H1 (cell line): ENCODE data around the gene AKT1. TPM values are rescaled to one million over a fixed set of nuclear protein-coding genes. Genes with fewer than 3 reads are reported as not detected.
A peak's percentile ranks its signal among the peaks of the same experiment; 100 is the strongest.

Experiments
- CTCF ChIA-PET: fragments of 300-600 bp; sonication (Branson Sonifier 250); formaldehyde crosslinking; loops from one replicate; lab custom pipeline; 2021; ENCODE audit not compliant: partially characterized antibody; lab: Charles Lee
- POLR2A ChIA-PET: fragments of 300-600 bp; sonication (Branson Sonifier 250); formaldehyde crosslinking; loops from one replicate; lab custom pipeline; 2021; ENCODE audit warnings: inconsistent platforms; ENCODE audit not compliant: partially characterized antibody; lab: Charles Lee
- DNase-seq, 2 experiments: peaks; one replicate each; pipeline versions ENCODE4 v3.0.0 to v3.0.0-alpha.2; 2010 to 2022; ENCODE audit warnings: low spot score in 2 of 2, low read depth in 1 of 2, mixed read lengths in 1 of 2
- FAIRE-seq: peaks from 2 replicates; lab custom pipeline; 2011; peaks lifted over from hg19 to GRCh38; lab: Jason Lieb, UNC
- H2AFZ ChIP-seq: 2 replicates; pipeline ENCODE4 v1.8.1; 2012; ENCODE audit warnings: low read length, inconsistent platforms
- H2AK5ac ChIP-seq: 2 replicates; pipeline ENCODE4 v1.6.1; 2013; ENCODE audit warnings: low read depth, low read length
- H2BK120ac ChIP-seq: replicated peaks from 2 replicates; pipeline ENCODE3; 2013; ENCODE audit warnings: low read depth, low read length, inconsistent platforms
- H2BK12ac ChIP-seq: 2 replicates; pipeline ENCODE4 v1.6.1; 2013; ENCODE audit warnings: low read depth, low read length
- H2BK15ac ChIP-seq: 2 replicates; pipeline ENCODE4 v1.6.1; 2013; ENCODE audit warnings: low read length
- H2BK20ac ChIP-seq: 2 replicates; pipeline ENCODE4 v1.6.1; 2013; ENCODE audit warnings: low read length
- H2BK5ac ChIP-seq: 2 replicates; pipeline ENCODE4 v1.6.1; 2013; ENCODE audit warnings: low read depth, low read length
- H3K14ac ChIP-seq: 2 replicates; pipeline ENCODE4 v1.6.1; 2013; ENCODE audit warnings: inconsistent platforms; ENCODE audit not compliant: insufficient read length
- H3K18ac ChIP-seq: 2 replicates; pipeline ENCODE4 v1.6.1; 2013; ENCODE audit warnings: low read length; ENCODE audit errors: extremely low read depth
- H3K23ac ChIP-seq: 2 replicates; pipeline ENCODE4 v1.6.1; 2013; ENCODE audit warnings: inconsistent platforms; ENCODE audit not compliant: insufficient read length
- H3K23me2 ChIP-seq: 2 replicates; pipeline ENCODE4 v1.6.1; 2013; ENCODE audit warnings: low read depth, low read length
- H3K27ac ChIP-seq: 2 replicates; pipeline ENCODE4 v1.6.1; 2011; ENCODE audit warnings: low read depth, low read length, inconsistent platforms
- H3K27me3 ChIP-seq, 4 experiments: replicated peaks in 1 of 4; 1 replicate in 1 of 4; 2 replicates in 3 of 4; pipeline versions ENCODE4 v1.6.1 to v1.8.1; 2011 to 2013; ENCODE audit warnings: low read length in 3 of 4, mild to moderate bottlenecking in 3 of 4, inconsistent platforms in 2 of 4, mixed read lengths in 2 of 4, moderate library complexity in 1 of 4; ENCODE audit not compliant: control insufficient read depth in 3 of 4, insufficient read depth in 3 of 4; ENCODE audit errors: extremely low read depth in 1 of 4
- H3K36me3 ChIP-seq, 4 experiments: 2 replicates each; pipeline versions ENCODE4 v1.6.1 to v1.8.1; 2011 to 2013; ENCODE audit warnings: mild to moderate bottlenecking in 4 of 4, low read length in 3 of 4, moderate library complexity in 2 of 4, control low read depth in 1 of 4, inconsistent platforms in 1 of 4; ENCODE audit not compliant: insufficient read depth in 4 of 4, control insufficient read depth in 2 of 4
- H3K4ac ChIP-seq: replicated peaks from 2 replicates; pipeline ENCODE3; 2013; ENCODE audit warnings: low read length, low read depth, mixed read lengths, inconsistent platforms; ENCODE audit not compliant: insufficient read length
- H3K4me1 ChIP-seq, 4 experiments: replicated peaks in 1 of 4; 1 replicate in 1 of 4; 2 replicates in 3 of 4; pipeline versions ENCODE4 v1.6.1 to v1.8.1; 2011 to 2013; ENCODE audit warnings: low read length in 3 of 4, inconsistent platforms in 2 of 4, mixed read lengths in 1 of 4; ENCODE audit not compliant: insufficient read depth in 4 of 4, control insufficient read depth in 3 of 4
- H3K4me2 ChIP-seq, 2 experiments: 2 replicates each; pipeline versions ENCODE4 v1.6.1 to v1.8.1; 2011 to 2013; ENCODE audit warnings: low read depth in 2 of 2, low read length in 2 of 2, control low read depth in 1 of 2, inconsistent platforms in 1 of 2, mild to moderate bottlenecking in 1 of 2; ENCODE audit not compliant: insufficient read depth in 1 of 2
- H3K4me3 ChIP-seq, 4 experiments: fragments of 200-600, 300-600 bp in 1 of 4; sonication (generic), shearing (Covaris generic), sonication (Bioruptor Twin) in 1 of 4; 2 replicates each; pipeline versions ENCODE4 v1.5.1 to v1.8.1; 2011 to 2016; ENCODE audit warnings: low read length in 4 of 4, low read depth in 3 of 4, control low read depth in 2 of 4, inconsistent platforms in 2 of 4, mild to moderate bottlenecking in 2 of 4, mixed read lengths in 1 of 4, moderate library complexity in 1 of 4; ENCODE audit not compliant: insufficient read depth in 2 of 4; ENCODE audit errors: extremely low read depth in 1 of 4
- H3K56ac ChIP-seq: replicated peaks from 2 replicates; pipeline ENCODE3; 2013; ENCODE audit warnings: low read depth, mild to moderate bottlenecking, mixed read lengths, low read length, inconsistent platforms; ENCODE audit not compliant: insufficient read length
- H3K79me1 ChIP-seq: 2 replicates; pipeline ENCODE4 v1.6.1; 2013; ENCODE audit warnings: low read depth, low read length, control low read depth
- H3K79me2 ChIP-seq, 2 experiments: 2 replicates each; pipeline versions ENCODE4 v1.6.1 to v1.8.1; 2012 to 2013; ENCODE audit warnings: low read length in 2 of 2, mild to moderate bottlenecking in 2 of 2, inconsistent platforms in 1 of 2; ENCODE audit not compliant: insufficient read depth in 2 of 2, control insufficient read depth in 1 of 2
- H3K9ac ChIP-seq, 4 experiments: replicated peaks in 1 of 4; 1 replicate in 1 of 4; 2 replicates in 3 of 4; pipeline versions ENCODE4 v1.6.1 to v1.8.1; 2011 to 2013; ENCODE audit warnings: low read depth in 3 of 4, low read length in 3 of 4, control low read depth in 2 of 4, mild to moderate bottlenecking in 2 of 4, moderate library complexity in 2 of 4, inconsistent platforms in 1 of 4; ENCODE audit errors: extremely low read depth in 1 of 4
- H3K9me3 ChIP-seq, 2 experiments: 2 replicates each; pipeline versions ENCODE4 v1.6.1 to v1.8.1; 2012 to 2013; ENCODE audit warnings: mild to moderate bottlenecking in 2 of 2, moderate library complexity in 2 of 2, control low read depth in 1 of 2, inconsistent platforms in 1 of 2, low read depth in 1 of 2, low read length in 1 of 2, mixed read lengths in 1 of 2; ENCODE audit not compliant: insufficient read depth in 2 of 2
- H4K20me1 ChIP-seq, 2 experiments: replicated peaks in 1 of 2; 2 replicates each; pipeline versions ENCODE3 to v1.8.1; 2011 to 2013; ENCODE audit warnings: inconsistent platforms in 2 of 2, low read length in 2 of 2, mild to moderate bottlenecking in 1 of 2; ENCODE audit not compliant: insufficient read depth in 2 of 2, control insufficient read depth in 1 of 2
- H4K5ac ChIP-seq: 2 replicates; pipeline ENCODE4 v1.6.1; 2013; ENCODE audit warnings: low read length, low read depth, mixed read lengths, inconsistent platforms; ENCODE audit not compliant: insufficient read length
- H4K8ac ChIP-seq: 2 replicates; pipeline ENCODE4 v1.8.0; 2013; ENCODE audit warnings: mild to moderate bottlenecking, moderate library complexity, low read length, inconsistent platforms; ENCODE audit not compliant: insufficient read depth; ENCODE audit errors: extremely low read depth
- H4K91ac ChIP-seq: replicated peaks from 2 replicates; pipeline ENCODE3; 2013; ENCODE audit warnings: low read length, mixed read lengths, inconsistent platforms; ENCODE audit not compliant: insufficient read length
- CEBPB ChIP-seq: IDR thresholded peaks from 2 replicates; pipeline ENCODE4 v1.6.1; 2012; ENCODE audit warnings: low read depth, low read length
- CREB1 ChIP-seq: IDR thresholded peaks from 2 replicates; pipeline ENCODE4 v1.6.1; 2012; ENCODE audit warnings: inconsistent platforms
- CTCF ChIP-seq, 3 experiments: IDR thresholded peaks; 1 replicate in 2 of 3; 2 replicates in 1 of 3; pipeline versions ENCODE4 v1.5.1 to v1.6.1; 2011; ENCODE audit warnings: low read length in 3 of 3, mild to moderate bottlenecking in 3 of 3, inconsistent platforms in 2 of 3, low read depth in 1 of 3, moderate library complexity in 1 of 3; ENCODE audit not compliant: insufficient read depth in 1 of 3; ENCODE audit errors: control extremely low read depth in 1 of 3
- E2F6 ChIP-seq: IDR thresholded peaks from 2 replicates; pipeline ENCODE4 v1.6.1; 2012; ENCODE audit warnings: inconsistent platforms
- GTF2F1 ChIP-seq: IDR thresholded peaks from 2 replicates; pipeline ENCODE4 v1.6.1; 2012; ENCODE audit warnings: low read depth, low read length, improper control_type of control experiment, borderline replicate concordance
- HDAC2 ChIP-seq, 2 experiments: fragments of 300-600 bp in 1 of 2; sonication (generic) in 1 of 2; IDR thresholded peaks; 2 replicates each; pipeline ENCODE4 v1.6.1; 2011 to 2012; ENCODE audit warnings: low read depth in 2 of 2, low read length in 2 of 2, mild to moderate bottlenecking in 2 of 2, moderate library complexity in 2 of 2, borderline replicate concordance in 1 of 2, inconsistent platforms in 1 of 2
- RAD21 ChIP-seq, 2 experiments: IDR thresholded peaks in 1 of 2; conservative IDR thresholded peaks in 1 of 2; 2 replicates each; pipeline ENCODE4 v1.6.1; 2011; ENCODE audit warnings: low read depth in 2 of 2, low read length in 2 of 2, improper control_type of control experiment in 1 of 2, inconsistent platforms in 1 of 2, mild to moderate bottlenecking in 1 of 2, moderate library complexity in 1 of 2
- SIRT6 ChIP-seq: IDR thresholded peaks from one replicate; pipeline ENCODE4 v1.7.1; 2012; ENCODE audit warnings: low read length, inconsistent platforms
- SIX5 ChIP-seq: IDR thresholded peaks from 2 replicates; pipeline ENCODE4 v1.6.1; 2011; ENCODE audit warnings: mild to moderate bottlenecking, low read depth, low read length
- SRF ChIP-seq: IDR thresholded peaks from 2 replicates; pipeline ENCODE4 v1.6.1; 2011; ENCODE audit warnings: mild to moderate bottlenecking, low read depth, low read length, moderate library complexity
- YY1 ChIP-seq: IDR thresholded peaks from 2 replicates; pipeline ENCODE4 v1.6.1; 2011; ENCODE audit warnings: low read depth, mild to moderate bottlenecking, low read length
- WGBS, 2 experiments: shearing (Covaris generic) in 1 of 2; methylation state at CpG; one replicate each; pipeline versions ENCODE4 v1.1.6 to v1.1.7; 2013 to 2015; ENCODE audit warnings: low lambda C conversion rate in 2 of 2, mixed read lengths in 2 of 2, inconsistent platforms in 1 of 2, low coverage in 1 of 2, missing lambda C conversion rate in 1 of 2; ENCODE audit not compliant: insufficient replicate concordance in 2 of 2, insufficient coverage in 1 of 2, insufficient read length in 1 of 2; ENCODE audit errors: extremely low coverage in 1 of 2, missing lambda C conversion rate in 1 of 2; 5-methylcytosine and 5-hydroxymethylcytosine counted together
- polyA plus RNA-seq, 7 experiments: library from polyadenylated mRNA; depleted of rRNA in 3 of 7; stranded (reverse) in 5 of 7; unstranded in 2 of 7; fragments of >200 nt in 5 of 7; fragments of 200-250 nt in 2 of 7; gene quantifications; 1 replicate in 5 of 7; 2 replicates in 1 of 7; 4 replicates in 1 of 7; pipeline versions ENCODE4 v1.2.1 to v1.2.3, GENCODE V29; 2011 to 2013; ENCODE audit warnings: missing spikeins in 2 of 7, mixed read lengths in 2 of 7
- total RNA-seq: library from RNA; stranded (reverse); fragmentation: NEBNext Ultra II Directional; extraction: Animal tissue kit (Norgen Biotek cat#: 25700); gene quantifications from 2 replicates; pipeline ENCODE4 v1.2.1, GENCODE V29; 2021

The AKT1 gene
- total and polyA plus RNA-seq, 2 of the 8 experiments (the other 6 are each of a cell fraction or from before 2014, with no cell fraction given) = 68.1 to 71.5 TPM

GRCh38 chr14:104805326-104805678, 9.8 kb upstream of the AKT1 start:
- CTCF ChIA-PET = interaction anchor here (2.7 to 3.0 kb wide), 2 partner anchors 21 to 36 kb away, joined by 12 to 17 read pairs; no protein-coding TSS in a partner anchor
- 75% methylated on average over 3 of the region's 3 CpGs; no CpG with 5 or more reads in 1 of the 2 experiments for WGBS, 2 experiments
- Histone ChIP-seq H2BK12ac (no peak overlapping the region), H2AK5ac (no peak overlapping the region), H3K79me1 (no peaks in the 10 kb centered on the region), H3K4me3 (no peak overlapping the region), H3K14ac (no peak overlapping the region), H2BK15ac (no peak overlapping the region), H4K20me1 (peaks cover 3 to 13% of the 10 kb centered on the region in 2 experiments), H3K9me3 (no peaks in the 10 kb centered on the region), H2BK120ac (no peak overlapping the region), H3K79me2 (no peaks in the 10 kb centered on the region), H2BK5ac (no peak overlapping the region), H3K23me2 (peaks cover 9% of the 10 kb centered on the region; the same call in 1 of the 2 replicates), H3K4ac (no peak overlapping the region), H4K91ac (no peak overlapping the region), H3K9ac (no peak overlapping the region), H4K5ac (no peak overlapping the region), H3K36me3 (no peaks in the 10 kb centered on the region), H4K8ac (peak overlapping the region; percentile 65; the same call in 1 of the 2 replicates), H2BK20ac (no peak overlapping the region), H3K4me2 (no peak overlapping the region), H3K4me1 (peaks cover 0 to 4% (median 2%) of the 10 kb centered on the region in 4 experiments; a peak in 3 of 7 replicates), H3K27ac (no peak overlapping the region), H2AFZ (no peak overlapping the region), H3K18ac (no peak overlapping the region), H3K27me3 (peaks cover 14 to 28% (median 20%) of the 10 kb centered on the region in 4 experiments), H3K56ac (no peak overlapping the region), H3K23ac (no peak overlapping the region)
- no peak for FAIRE-seq
- no peak for DNase-seq
- POLR2A ChIA-PET = interaction anchor here (1.2 to 1.4 kb wide), 2 partner anchors 8 to 10 kb away, joined by 3 to 4 read pairs; no protein-coding TSS in a partner anchor
- TF ChIP-seq CREB1 = no peak
- no peak for TF ChIP-seq SIX5
- TF ChIP-seq SIRT6 = no peak
- no peak for TF ChIP-seq SRF
- no peak for TF ChIP-seq E2F6
- TF ChIP-seq RAD21 (IDR thresholded peaks at IDR 0.05 in 1 of 2, conservative IDR thresholded peaks at IDR 0.05 in 1 of 2; ENCODE audit: low read depth in 2 of 2, low read length in 2 of 2) = no peak
- no peak for TF ChIP-seq CTCF (IDR thresholded peaks at IDR 0.05; ENCODE audit: control extremely low read depth in 1 of 3, insufficient read depth in 1 of 3, low read depth in 1 of 3, low read length in 3 of 3)
- TF ChIP-seq GTF2F1 = no peak
- no peak for TF ChIP-seq CEBPB
- no peak for TF ChIP-seq YY1
- no peak for TF ChIP-seq HDAC2 (IDR thresholded peaks at IDR 0.05; ENCODE audit: borderline replicate concordance in 1 of 2, low read depth in 2 of 2, low read length in 2 of 2)
